GM12891 (cell line): ENCODE results near the gene ARID1B.

ENCODE experiments used
- POLR2A ChIP-seq: IDR thresholded peaks from 2 replicates; pipeline ENCODE4 v1.6.1; 2011; ENCODE audit warnings: low read depth, low read length, control low read depth
- POLR2AphosphoS5 ChIP-seq: IDR thresholded peaks from 2 replicates; pipeline ENCODE4 v1.6.1; 2011; ENCODE audit warnings: low read depth, low read length, control low read depth
- TAF1 ChIP-seq: IDR thresholded peaks from 2 replicates; pipeline ENCODE4 v1.6.1; 2011; ENCODE audit warnings: low read depth, low read length, control low read depth

GRCh38 chr6:156980515-156980914 is 203.3 kb downstream of the ARID1B start:
- TF ChIP-seq TAF1, result no peak
- TF ChIP-seq POLR2AphosphoS5, result no peak
- TF ChIP-seq POLR2A, result no peak
